T-helper 2 cell (primary cell): Measurements from ENCODE around the gene AFDN.

ENCODE experiments used
- DNase-seq, 5 experiments: peaks; one replicate each; pipeline versions ENCODE4 v3.0.0 to v3.0.0-alpha.2; 2012 to 2022

The AFDN gene

GRCh38 chr6:167843023-167843422 is 16.3 kb downstream of the AFDN start:
- DNase-seq = no peak

GRCh38 chr6:167845856-167846255 is 19.1 kb downstream of the AFDN start:
- DNase-seq = no peak

GRCh38 chr6:167846997-167847606 is 20.4 kb downstream of the AFDN start:
- DNase-seq = no peak

DNA sequence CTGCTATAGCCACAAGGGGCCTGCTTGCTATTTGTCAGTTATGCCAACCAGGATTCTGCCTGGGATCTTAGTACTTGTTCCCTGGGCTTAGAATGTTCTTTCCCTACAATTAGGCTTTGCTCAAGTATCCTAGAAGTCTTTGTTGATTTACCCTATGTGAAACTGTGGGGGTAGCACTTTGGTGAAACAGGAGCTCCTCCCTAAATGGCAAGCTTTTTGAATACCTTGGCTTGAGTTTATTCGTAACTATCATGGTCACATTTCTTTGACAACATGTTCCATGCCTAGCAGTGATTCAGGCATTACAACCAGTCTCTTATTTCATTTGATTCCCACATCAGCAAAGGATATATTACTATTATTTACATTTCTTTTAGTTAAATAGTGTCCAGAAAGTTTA is 21.2 kb downstream of the AFDN start:
- no peak for DNase-seq

DNA sequence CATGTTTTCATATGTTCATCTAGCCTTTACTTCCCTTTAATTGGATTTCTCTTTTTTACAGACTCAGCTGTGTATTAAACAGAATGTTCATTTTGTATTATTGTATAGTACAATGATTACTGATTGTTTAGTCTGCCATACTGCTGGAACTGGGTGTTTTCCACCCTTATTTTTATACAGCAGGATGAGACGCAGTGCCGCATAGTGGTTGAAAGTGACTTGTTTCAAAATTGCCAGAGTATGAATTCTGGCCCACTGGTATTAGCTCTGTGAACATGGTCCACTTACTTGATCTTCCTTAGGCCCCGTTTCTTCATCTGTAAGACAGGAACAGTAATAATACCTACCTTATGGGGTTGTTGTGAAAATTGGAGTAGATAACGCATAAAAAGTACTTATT is 22.1 kb downstream of the AFDN start:
- DNase-seq = no peak

GRCh38 chr6:167849846-167850459 is 23.2 kb downstream of the AFDN start:
- no peak for DNase-seq

GRCh38 chr6:167850782-167851181 is 24.1 kb downstream of the AFDN start:
- DNase-seq = no peak

DNA sequence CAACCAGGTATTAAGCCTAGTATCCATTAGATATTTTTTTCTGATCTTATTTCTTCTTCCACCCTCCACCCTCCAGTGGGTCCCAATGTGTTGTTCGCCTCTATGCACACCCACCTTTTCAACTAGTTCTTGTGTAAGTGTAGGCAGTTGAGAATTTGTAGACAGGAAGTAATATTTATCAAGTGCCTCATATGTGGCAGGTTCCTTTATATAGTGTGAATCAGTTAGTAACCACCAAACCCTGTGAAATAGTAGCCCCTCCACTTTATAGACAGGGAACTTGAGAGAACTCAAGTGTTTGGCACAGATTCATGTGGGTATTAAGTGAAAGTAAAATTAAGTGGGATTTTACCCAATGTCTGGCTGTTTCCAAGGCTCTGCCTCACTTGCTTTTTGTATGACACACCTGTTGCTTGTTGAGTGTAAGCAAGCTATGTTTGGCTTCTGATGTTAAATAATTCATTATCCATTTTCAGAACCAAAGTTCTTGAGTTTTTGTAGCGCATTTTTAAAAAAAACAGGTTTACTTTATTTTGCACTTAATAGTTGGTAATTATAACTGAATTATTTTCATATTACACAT is 24.8 kb downstream of the AFDN start:
- no peak for DNase-seq

- DNase-seq = no peak
These were observed 29.2 kb downstream of the AFDN start for GRCh38 chr6:167855825-167856425.

- DNase-seq = no peak
These were observed 29.8 kb downstream of the AFDN start for GRCh38 chr6:167856474-167856873.

- peak in 1 of 5 experiments; percentile 61 for DNase-seq
These were observed 30.4 kb downstream of the AFDN start for GRCh38 chr6:167856999-167857660.

- DNase-seq = peak in 1 of 5 experiments; percentile 10
These were observed 31.4 kb downstream of the AFDN start for GRCh38 chr6:167858086-167858591.

DNA sequence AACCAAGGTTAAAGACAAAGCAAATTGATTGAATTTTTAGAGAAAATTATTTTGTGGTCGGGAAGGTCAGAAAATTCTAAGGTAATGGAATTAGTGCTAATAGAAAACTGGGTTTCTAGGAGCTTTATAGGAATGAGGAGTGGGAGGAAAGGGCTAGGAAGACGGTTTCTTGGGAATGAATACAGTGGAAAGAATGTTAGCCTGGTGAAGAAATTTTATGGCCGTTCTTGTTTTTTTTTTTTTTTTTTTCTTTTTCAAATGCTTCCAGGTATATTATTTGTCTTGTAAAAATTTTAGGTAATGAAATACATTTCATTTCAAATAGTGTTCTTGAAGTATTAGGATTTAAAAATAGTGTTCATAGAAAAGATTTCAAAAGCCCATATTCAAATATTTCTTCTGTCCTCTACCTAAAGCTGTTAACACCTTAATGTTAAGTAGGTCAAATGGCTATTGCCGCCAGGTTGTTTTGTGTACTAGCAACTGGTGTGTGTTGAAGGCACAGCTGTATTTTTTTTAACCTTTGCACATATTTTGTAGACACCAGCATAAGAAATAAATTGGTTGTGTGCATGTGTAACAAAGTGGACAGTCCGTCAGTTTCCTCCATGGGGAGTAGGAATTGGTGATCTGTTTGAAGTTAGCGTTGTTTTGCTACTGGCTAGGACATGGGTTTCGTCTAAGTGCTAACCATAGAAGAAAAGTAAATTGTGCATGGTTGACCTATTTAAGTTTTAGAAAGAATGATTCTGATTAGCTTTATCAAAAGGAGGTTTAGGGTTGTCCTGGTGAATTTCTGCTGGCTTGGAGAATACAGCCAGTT is 32.3 kb downstream of the AFDN start:
- no peak for DNase-seq

DNA sequence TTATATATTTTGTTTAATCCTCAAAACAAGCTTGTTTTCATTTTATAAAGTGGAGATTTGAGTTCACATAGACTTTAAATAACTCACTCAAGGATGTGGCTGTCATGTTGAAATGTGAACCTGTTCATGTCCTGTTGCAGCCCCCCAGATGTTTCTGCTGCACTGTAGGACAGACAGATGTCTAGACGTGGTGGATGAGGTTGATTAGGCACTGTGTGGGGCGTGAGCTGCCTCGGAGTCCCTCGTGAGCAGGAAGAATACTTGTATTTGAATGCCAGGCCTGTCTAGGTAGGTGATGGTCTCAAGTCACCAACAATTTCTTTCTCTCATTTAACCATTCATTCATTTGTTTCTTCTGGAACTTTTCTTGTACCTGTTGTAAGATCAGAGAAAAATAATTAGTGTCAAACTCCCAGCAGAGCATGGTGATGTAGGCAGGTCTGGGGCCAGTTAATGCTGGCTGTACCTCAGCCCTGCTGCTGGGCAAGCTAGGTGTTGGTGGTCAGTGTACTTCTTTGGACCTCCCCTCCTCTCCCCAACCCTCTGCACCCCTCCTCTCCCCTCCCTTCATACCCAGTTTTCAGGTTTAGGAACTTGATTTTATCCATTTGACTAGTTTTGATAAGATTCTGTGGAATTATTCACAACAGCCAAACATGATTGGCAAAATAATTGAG is 34.0 kb downstream of the AFDN start:
- no peak for DNase-seq

GRCh38 chr6:167861424-167861823 is 34.7 kb downstream of the AFDN start:
- no peak for DNase-seq

GRCh38 chr6:167863897-167864296 is 37.2 kb downstream of the AFDN start:
- DNase-seq = no peak

DNA sequence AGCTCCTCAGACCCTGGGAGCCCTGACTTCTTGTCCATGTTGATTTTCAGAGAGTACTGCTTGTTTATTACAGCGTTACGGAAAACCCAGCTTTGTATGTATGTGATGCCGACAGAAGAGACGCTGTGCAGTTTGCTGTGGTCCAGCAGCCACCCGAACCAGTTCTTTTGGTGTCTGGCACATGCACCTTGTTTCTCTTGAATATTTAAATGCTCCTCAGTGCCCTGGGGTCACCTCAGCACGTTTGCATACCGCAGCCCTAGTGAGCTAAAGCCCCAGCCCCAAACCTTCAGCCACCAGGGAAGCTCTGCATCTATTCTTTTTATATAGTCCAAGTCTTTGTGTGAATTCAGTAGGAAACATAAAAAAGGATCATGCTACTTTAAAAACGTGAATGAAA is 39.9 kb downstream of the AFDN start:
- DNase-seq = no peak

DNA sequence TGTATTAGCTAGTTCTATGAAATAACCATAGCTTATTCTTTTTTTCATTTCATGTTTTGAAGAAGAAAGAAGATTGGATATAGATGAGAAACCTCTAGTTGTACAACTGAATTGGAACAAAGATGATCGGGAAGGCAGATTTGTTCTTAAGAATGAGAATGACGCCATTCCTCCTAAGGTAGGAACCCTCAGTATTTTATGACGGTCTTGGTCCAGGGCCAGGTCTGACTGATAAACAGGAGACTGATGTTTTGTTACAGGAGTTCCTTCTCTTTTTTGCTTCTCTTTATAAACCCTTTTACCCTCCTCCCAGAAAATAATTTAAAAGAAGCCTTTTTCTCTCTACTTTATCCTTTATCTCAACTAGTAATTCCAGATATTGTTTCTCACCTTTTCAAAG is 43.6 kb downstream of the AFDN start:
- DNase-seq = no peak

DNA sequence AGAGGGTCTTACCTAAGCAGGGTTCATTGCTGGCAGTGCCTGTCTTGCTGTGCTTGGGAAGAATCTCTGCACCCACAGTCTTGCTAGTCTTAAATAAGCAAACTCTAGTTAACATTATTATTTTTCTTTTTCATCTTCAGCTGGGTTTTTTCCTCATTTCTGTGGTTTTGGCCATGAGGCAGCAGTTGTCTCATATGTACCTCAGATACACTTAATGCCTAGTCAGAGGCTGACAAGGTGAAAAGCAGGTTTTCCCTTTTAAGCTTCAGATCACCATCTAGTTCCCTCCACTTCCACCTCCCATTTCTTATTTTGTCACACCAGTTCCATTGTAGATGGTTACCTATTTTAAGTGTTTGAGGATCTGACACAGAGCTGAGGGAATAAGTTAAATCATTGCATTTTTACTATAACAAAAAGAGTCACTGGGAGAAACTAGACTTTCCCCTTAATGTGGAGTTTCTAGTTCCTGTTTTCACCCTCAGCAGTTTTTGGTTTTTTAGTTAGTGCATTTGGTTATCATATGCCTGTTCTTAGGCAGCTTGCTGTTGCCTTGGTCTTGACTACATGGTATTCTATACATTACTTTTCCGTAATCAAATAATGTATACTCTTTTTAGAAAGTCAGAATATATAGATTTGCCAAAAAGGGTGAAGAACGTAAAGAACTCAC is 46.0 kb downstream of the AFDN start:
- no peak for DNase-seq

DNA sequence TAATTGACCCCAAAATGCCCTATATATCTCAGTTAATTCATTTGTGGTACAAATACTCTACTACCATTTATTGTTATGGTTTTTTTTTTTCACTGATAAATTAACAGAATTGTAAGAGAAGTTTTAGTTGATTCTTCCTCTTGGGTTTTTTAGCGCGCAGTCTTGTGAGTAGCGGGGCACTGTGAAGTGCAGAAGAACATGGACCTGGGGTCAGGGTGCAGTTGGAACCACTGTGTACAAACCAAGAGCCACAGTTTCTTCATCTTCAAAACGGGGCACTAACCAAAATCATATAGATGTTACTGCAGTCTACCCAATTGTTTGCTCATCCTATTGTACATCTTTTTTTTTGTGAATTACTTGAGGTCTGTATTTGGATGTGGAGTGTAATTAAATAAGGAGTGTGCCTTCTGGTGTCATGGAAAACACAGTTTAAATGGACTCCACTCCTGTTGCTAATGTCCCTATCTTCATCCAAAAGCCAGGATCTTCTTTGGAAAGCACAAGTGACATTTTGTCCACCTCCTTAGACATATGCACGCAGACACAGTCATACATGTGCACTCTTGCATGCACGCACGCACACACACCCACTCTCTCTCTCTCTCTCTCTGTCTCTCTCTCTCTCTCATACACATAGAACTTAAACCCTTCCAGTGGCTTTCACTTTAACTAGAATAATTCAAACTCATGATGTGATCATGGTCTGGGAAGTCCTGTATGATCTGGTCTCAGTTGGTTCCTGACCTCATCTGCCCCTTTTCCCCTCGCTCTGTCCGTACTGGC is 51.5 kb downstream of the AFDN start:
- DNase-seq = no peak
